Skin of body (tissue), 2 donors: ENCODE data around the gene CNGA4. TPM values are rescaled to one million over a fixed set of nuclear protein-coding genes. Genes with fewer than 3 reads are reported as not detected.

Experiments
- DNase-seq: peaks from one replicate; lab custom pipeline; 2025; lab: John Stamatoyannopoulos, UW
- total RNA-seq: library from RNA; depleted of rRNA; stranded (reverse); fragments of >200 nt; gene quantifications from one replicate; pipeline ENCODE4 v1.2.3, GENCODE V29; 2014

The CNGA4 gene
- 0.49 TPM for total RNA-seq

GRCh38 chr11:6238902-6239301, at the start of gene CNGA4:
CNGA4 (plus strand) TSS chr11:6239089; CDS start chr11:6239207, 118 bp downstream.
- DNase-seq: no peak

- no peak for DNase-seq
These were observed 47.1 kb upstream of the CNGA4 start for GRCh38 chr11:6191742-6192141.

- no peak for DNase-seq
These were observed 44.8 kb upstream of the CNGA4 start for GRCh38 chr11:6194065-6194581.

GRCh38 chr11:6196396-6196795, 42.5 kb upstream of the CNGA4 start:
- DNase-seq: no peak

GRCh38 chr11:6197466-6198200, 41.3 kb upstream of the CNGA4 start:
- no peak for DNase-seq

- no peak for DNase-seq
These were observed 39.6 kb upstream of the CNGA4 start, which contains the start of gene OR52W1 for GRCh38 chr11:6199174-6199810. OR52W1 (plus strand) TSS chr11:6199224; CDS start chr11:6199224, 0 bp downstream.

- no peak for DNase-seq
These were observed 37.9 kb upstream of the CNGA4 start for GRCh38 chr11:6200975-6201374.

GRCh38 chr11:6201481-6201880, 37.4 kb upstream of the CNGA4 start:
- no peak for DNase-seq

- no peak for DNase-seq
These were observed 36.8 kb upstream of the CNGA4 start for GRCh38 chr11:6202041-6202440.

- no peak for DNase-seq
These were observed 35.6 kb upstream of the CNGA4 start for GRCh38 chr11:6203327-6203726.

- no peak for DNase-seq
These were observed 34.2 kb upstream of the CNGA4 start for GRCh38 chr11:6204706-6205105.

- no peak for DNase-seq
These were observed 33.5 kb upstream of the CNGA4 start, which contains the start of gene C11orf42 for GRCh38 chr11:6205366-6205765. C11orf42 (plus strand) TSS chr11:6205557; CDS start chr11:6205616, 59 bp downstream.

- DNase-seq: no peak
These were observed 32.3 kb upstream of the CNGA4 start for GRCh38 chr11:6206456-6207180.

- DNase-seq: no peak
These were observed 29.1 kb upstream of the CNGA4 start for GRCh38 chr11:6209801-6210200.

- no peak for DNase-seq
These were observed 28.5 kb upstream of the CNGA4 start for GRCh38 chr11:6210274-6210955.

GRCh38 chr11:6214530-6214929, 24.4 kb upstream of the CNGA4 start:
- no peak for DNase-seq

- DNase-seq: no peak
These were observed 22.4 kb upstream of the CNGA4 start for GRCh38 chr11:6216501-6216900.

- no peak for DNase-seq
These were observed 21.2 kb upstream of the CNGA4 start for GRCh38 chr11:6217722-6218121.

- DNase-seq: no peak
These were observed 19.5 kb upstream of the CNGA4 start for GRCh38 chr11:6219359-6219758.

- no peak for DNase-seq
These were observed 15.0 kb upstream of the CNGA4 start for GRCh38 chr11:6223854-6224253.

GRCh38 chr11:6224421-6224820, 14.5 kb upstream of the CNGA4 start:
- DNase-seq: no peak
